Tibial nerve (tissue), 3 donors: Measurements from ENCODE around the gene PIP5KL1.
"Not testable (repeated sequence)": the region's sequence is repeated elsewhere in the genome, so short reads cannot be mapped to it uniquely, and the experiment has no call there.

Experiments
- POLR2A ChIP-seq, 2 donors: fragments of 450-650 bp; IDR thresholded peaks; one replicate each; pipeline ENCODE4 v1.6.1; 2017; ENCODE audit warnings: antibody characterized with exemption in 2 of 2, mild to moderate bottlenecking in 2 of 2, moderate library complexity in 2 of 2
- TF ChIP-seq, protein P1 (sequence below), 5 experiments: fragments of 200-600 bp in 3 of 5; fragments of 450-650 bp in 2 of 5; sonication (generic) in 3 of 5; IDR thresholded peaks; one replicate each; pipeline ENCODE4 v1.5.1; 2016 to 2019; ENCODE audit warnings: antibody characterized with exemption in 5 of 5, mild to moderate bottlenecking in 3 of 5, moderate library complexity in 2 of 5

DNA sequence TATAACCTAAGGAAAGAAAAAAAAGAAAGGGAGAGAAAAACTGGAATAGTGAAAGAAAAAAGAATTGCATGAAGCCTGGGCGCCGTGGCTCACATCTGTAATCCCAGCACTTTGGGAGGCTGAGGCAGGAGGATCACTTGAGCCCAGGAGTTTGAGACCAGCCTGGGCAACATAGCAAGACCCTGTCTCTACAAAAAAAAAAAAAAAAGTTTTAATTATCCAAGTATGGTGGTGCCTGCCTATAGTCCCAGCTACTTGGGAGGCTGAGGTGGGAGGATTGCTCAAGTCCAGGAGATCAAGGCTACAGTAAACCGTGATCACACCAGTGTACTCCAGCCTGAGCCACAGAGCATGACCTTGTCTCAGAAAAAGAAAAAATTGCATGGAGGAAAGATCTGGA, 48.9 kb downstream of the PIP5KL1 start:
- not testable (repeated sequence) for TF ChIP-seq POLR2A (IDR thresholded peaks at IDR 0.05)
- TF ChIP-seq, protein P1, sequence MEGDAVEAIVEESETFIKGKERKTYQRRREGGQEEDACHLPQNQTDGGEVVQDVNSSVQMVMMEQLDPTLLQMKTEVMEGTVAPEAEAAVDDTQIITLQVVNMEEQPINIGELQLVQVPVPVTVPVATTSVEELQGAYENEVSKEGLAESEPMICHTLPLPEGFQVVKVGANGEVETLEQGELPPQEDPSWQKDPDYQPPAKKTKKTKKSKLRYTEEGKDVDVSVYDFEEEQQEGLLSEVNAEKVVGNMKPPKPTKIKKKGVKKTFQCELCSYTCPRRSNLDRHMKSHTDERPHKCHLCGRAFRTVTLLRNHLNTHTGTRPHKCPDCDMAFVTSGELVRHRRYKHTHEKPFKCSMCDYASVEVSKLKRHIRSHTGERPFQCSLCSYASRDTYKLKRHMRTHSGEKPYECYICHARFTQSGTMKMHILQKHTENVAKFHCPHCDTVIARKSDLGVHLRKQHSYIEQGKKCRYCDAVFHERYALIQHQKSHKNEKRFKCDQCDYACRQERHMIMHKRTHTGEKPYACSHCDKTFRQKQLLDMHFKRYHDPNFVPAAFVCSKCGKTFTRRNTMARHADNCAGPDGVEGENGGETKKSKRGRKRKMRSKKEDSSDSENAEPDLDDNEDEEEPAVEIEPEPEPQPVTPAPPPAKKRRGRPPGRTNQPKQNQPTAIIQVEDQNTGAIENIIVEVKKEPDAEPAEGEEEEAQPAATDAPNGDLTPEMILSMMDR (IDR thresholded peaks at IDR 0.05) = not testable (repeated sequence)
